CD14-positive monocyte (primary cell): ENCODE results near the gene HTR2A. TPM values are rescaled to one million over a fixed set of nuclear protein-coding genes. Genes with fewer than 3 reads are reported as not detected.

Source experiments
- DNase-seq, 3 donors: peaks; one replicate each; pipeline ENCODE4 v3.0.0-alpha.2; 2011 to 2022
- H2AFZ ChIP-seq: 2 replicates; pipeline ENCODE4 v1.6.0; 2012; ENCODE audit warnings: mild to moderate bottlenecking, low read depth, low read length, inconsistent platforms; ENCODE audit not compliant: insufficient read depth, poor library complexity, severe bottlenecking
- H3K27ac ChIP-seq, 2 donors: 1 replicate in 1 of 2; 2 replicates in 1 of 2; pipeline ENCODE4 v1.5.1; 2012 to 2013; ENCODE audit warnings: low read length in 2 of 2, control low read depth in 1 of 2, inconsistent platforms in 1 of 2, low read depth in 1 of 2, mild to moderate bottlenecking in 1 of 2
- H3K27me3 ChIP-seq, 2 donors: one replicate each; pipeline versions ENCODE4 v1.6.0 to v1.6.1; 2011 to 2013; ENCODE audit warnings: low read length in 2 of 2; ENCODE audit not compliant: control insufficient read depth in 2 of 2, insufficient read depth in 2 of 2
- H3K36me3 ChIP-seq, 2 donors: replicated peaks in 1 of 2; 1 replicate in 1 of 2; 2 replicates in 1 of 2; pipeline versions ENCODE4 v1.5.1 to v1.6.1; 2012 to 2013; ENCODE audit warnings: low read length in 2 of 2, control low read depth in 1 of 2, inconsistent platforms in 1 of 2, mild to moderate bottlenecking in 1 of 2; ENCODE audit not compliant: insufficient read depth in 2 of 2, control insufficient read depth in 1 of 2
- H3K4me1 ChIP-seq, 2 donors: 1 replicate in 1 of 2; 2 replicates in 1 of 2; pipeline versions ENCODE4 v1.5.1 to v1.6.1; 2012 to 2013; ENCODE audit warnings: low read length in 2 of 2, control low read depth in 1 of 2, inconsistent platforms in 1 of 2, mild to moderate bottlenecking in 1 of 2, moderate library complexity in 1 of 2; ENCODE audit not compliant: insufficient read depth in 2 of 2, control insufficient read depth in 1 of 2
- H3K4me2 ChIP-seq: replicated peaks from 2 replicates; pipeline ENCODE3; 2012; ENCODE audit warnings: low read length, moderate library complexity, mild to moderate bottlenecking; ENCODE audit not compliant: poor library complexity, severe bottlenecking; ENCODE audit errors: extremely low read depth
- H3K4me3 ChIP-seq, 3 experiments: fragments of 200-600 bp in 1 of 3; sonication (generic) in 1 of 3; replicated peaks in 1 of 3; 1 replicate in 2 of 3; 2 replicates in 1 of 3; pipeline ENCODE4 v1.5.1; 2011 to 2013; ENCODE audit warnings: low read length in 3 of 3, mild to moderate bottlenecking in 3 of 3, control low read depth in 2 of 3, low read depth in 2 of 3, inconsistent platforms in 1 of 3, moderate library complexity in 1 of 3
- H3K79me2 ChIP-seq: 2 replicates; pipeline ENCODE4 v1.6.0; 2012; ENCODE audit warnings: mild to moderate bottlenecking, control low read depth, inconsistent platforms, low read length, moderate library complexity; ENCODE audit not compliant: insufficient read depth
- H3K9ac ChIP-seq: 2 replicates; pipeline ENCODE4 v1.6.0; 2017; ENCODE audit warnings: low read length, mild to moderate bottlenecking; ENCODE audit not compliant: insufficient read depth, poor library complexity, severe bottlenecking
- H3K9me3 ChIP-seq, 2 donors: replicated peaks in 1 of 2; 1 replicate in 1 of 2; 2 replicates in 1 of 2; pipeline versions ENCODE4 v1.5.1 to v1.6.1; 2012 to 2013; ENCODE audit warnings: low read length in 2 of 2, control low read depth in 1 of 2; ENCODE audit not compliant: control insufficient read depth in 1 of 2, insufficient read depth in 1 of 2
- H4K20me1 ChIP-seq: 2 replicates; pipeline ENCODE4 v1.6.0; 2012; ENCODE audit warnings: mild to moderate bottlenecking, low read length, control low read depth, moderate library complexity; ENCODE audit not compliant: insufficient read depth
- H3K27ac Mint-ChIP-seq, 7 donors: one replicate each; pipeline ENCODE4 v1.8.0; 2020; ENCODE audit warnings: mild to moderate bottlenecking in 7 of 7, mixed read lengths in 7 of 7, moderate library complexity in 6 of 7, inconsistent platforms in 2 of 7
- H3K27me3 Mint-ChIP-seq, 3 donors: one replicate each; pipeline ENCODE4 v1.8.0; 2021 to 2022; ENCODE audit warnings: low read depth in 3 of 3, mild to moderate bottlenecking in 3 of 3, mixed read lengths in 3 of 3, moderate library complexity in 3 of 3, inconsistent platforms in 1 of 3
- H3K36me3 Mint-ChIP-seq, 2 donors: one replicate each; pipeline ENCODE4 v1.8.0; 2020; ENCODE audit warnings: mixed read lengths in 2 of 2, inconsistent platforms in 1 of 2, mild to moderate bottlenecking in 1 of 2
- H3K4me1 Mint-ChIP-seq: one replicate; pipeline ENCODE4 v1.8.0; 2020; ENCODE audit warnings: mild to moderate bottlenecking, mixed read lengths
- H3K4me3 Mint-ChIP-seq, 2 donors: one replicate each; pipeline ENCODE4 v1.8.0; 2020; ENCODE audit warnings: mild to moderate bottlenecking in 2 of 2, mixed read lengths in 2 of 2, moderate library complexity in 1 of 2
- H3K9me3 Mint-ChIP-seq, 7 donors: one replicate each; pipeline ENCODE4 v1.8.0; 2020 to 2022; ENCODE audit warnings: mixed read lengths in 7 of 7, mild to moderate bottlenecking in 6 of 7, moderate library complexity in 6 of 7, inconsistent platforms in 2 of 7
- CTCF ChIP-seq: fragments of 200-600 bp; IDR thresholded peaks from one replicate; pipeline ENCODE4 v1.8.0; 2022; ENCODE audit warnings: antibody characterized with exemption, mild to moderate bottlenecking
- WGBS: methylation state at CpG from one replicate; pipeline ENCODE4 v1.1.5; 2013; ENCODE audit warnings: missing lambda C conversion rate; ENCODE audit not compliant: insufficient coverage; 5-methylcytosine and 5-hydroxymethylcytosine counted together
- intact Hi-C, 2 donors: fragments of 100-400 bp; cut with micrococcal nuclease; formaldehyde crosslinking; loops; one replicate each; pipeline versions ENCODE4 v1.15.0 to v1.15.1; 2023
- polyA plus RNA-seq, 3 donors: library from polyadenylated mRNA; depleted of rRNA in 1 of 3; unstranded in 2 of 3; stranded (reverse) in 1 of 3; fragments of 300-500 nt in 2 of 3; fragments of >200 nt in 1 of 3; fragmentation: Illumina TruSeq in 2 of 3; gene quantifications; 1 replicate in 2 of 3; 2 replicates in 1 of 3; pipeline ENCODE4 v1.2.3, GENCODE V29; 2012 to 2021

HTR2A gene
- polyA plus RNA-seq, 3 donors = not detected

GRCh38 chr13:46908501-46908900 lies 11.6 kb upstream of the HTR2A start:
- no peak overlapping the region for H2AFZ ChIP-seq
- no peaks in the 10 kb centered on the region for H3K79me2 ChIP-seq
- no peaks in the 10 kb centered on the region for H3K9me3 Mint-ChIP-seq
- H3K4me3 Mint-ChIP-seq = no peak overlapping the region
- H3K4me2 ChIP-seq = no peak overlapping the region
- H3K9me3 ChIP-seq = no peaks in the 10 kb centered on the region
- H3K27ac ChIP-seq = no peak overlapping the region
- no peak overlapping the region for H3K4me3 ChIP-seq
- no peaks in the 10 kb centered on the region for H3K4me1 Mint-ChIP-seq
- H3K27me3 Mint-ChIP-seq = peaks cover 0 to 3% (median 2%) of the 10 kb centered on the region in 3 donors
- intact Hi-C loops = no loop called here
- H3K9ac ChIP-seq = no peak overlapping the region
- no peak overlapping the region for H3K27ac Mint-ChIP-seq
- no peaks in the 10 kb centered on the region for H3K4me1 ChIP-seq
- no peaks in the 10 kb centered on the region for H3K36me3 ChIP-seq
- WGBS = 100% methylated on average over 1 of the region's 2 CpGs
- TF ChIP-seq CTCF = no peak
- H4K20me1 ChIP-seq = no peaks in the 10 kb centered on the region
- H3K27me3 ChIP-seq = no peaks in the 10 kb centered on the region
- H3K36me3 Mint-ChIP-seq = no peaks in the 10 kb centered on the region
- DNase-seq = no peak

- Histone ChIP-seq H3K79me2 (no peaks in the 10 kb centered on the region), H3K27ac (no peak overlapping the region), H3K4me3 (no peak overlapping the region), H3K36me3 (no peaks in the 10 kb centered on the region), H3K9me3 (no peaks in the 10 kb centered on the region), H4K20me1 (no peaks in the 10 kb centered on the region), H3K4me2 (no peak overlapping the region), H3K9ac (no peak overlapping the region), H2AFZ (no peak overlapping the region), H3K27me3 (no peaks in the 10 kb centered on the region), H3K4me1 (no peaks in the 10 kb centered on the region)
- DNase-seq = no peak
- Mint-ChIP-seq H3K36me3 (no peaks in the 10 kb centered on the region), H3K27me3 (peaks cover 0 to 3% (median 2%) of the 10 kb centered on the region in 3 donors), H3K9me3 (no peaks in the 10 kb centered on the region), H3K4me1 (no peaks in the 10 kb centered on the region), H3K4me3 (no peak overlapping the region), H3K27ac (no peak overlapping the region)
- TF ChIP-seq CTCF = no peak
- intact Hi-C loops = no loop called here
These were observed 9.6 kb upstream of the HTR2A start for GRCh38 chr13:46906405-46906804.
